Loucy (cell line): ENCODE measurements around the gene ADRA1B.

Experiments used
- H2AFZ ChIP-seq: fragments of 200-600 bp; sonication (generic); 2 replicates; pipeline ENCODE4 v1.6.0; 2016; ENCODE audit warnings: antibody characterized with exemption, mild to moderate bottlenecking, low read length, moderate library complexity
- H3F3A ChIP-seq: fragments of 200-600 bp; 2 replicates; pipeline ENCODE4 v1.6.0; 2016; ENCODE audit warnings: antibody characterized with exemption, low read depth, mild to moderate bottlenecking
- H3K27me3 ChIP-seq: fragments of 200-600 bp; sonication (generic); 2 replicates; pipeline ENCODE4 v1.6.1; 2014; ENCODE audit warnings: low read length, mild to moderate bottlenecking; ENCODE audit not compliant: insufficient read depth, poor library complexity, severe bottlenecking
- H3K36me3 ChIP-seq: fragments of 200-600 bp; sonication (generic); 2 replicates; pipeline ENCODE4 v1.6.1; 2016; ENCODE audit warnings: low read length; ENCODE audit not compliant: insufficient read depth
- H3K4me1 ChIP-seq: fragments of 200-600 bp; sonication (generic); 2 replicates; pipeline ENCODE4 v1.5.1; 2014; ENCODE audit warnings: low read length, mild to moderate bottlenecking; ENCODE audit not compliant: insufficient read depth, poor library complexity, severe bottlenecking
- H3K4me2 ChIP-seq: fragments of 200-600 bp; sonication (generic); 2 replicates; pipeline ENCODE4 v1.6.0; 2014; ENCODE audit warnings: antibody characterized with exemption, low read length, low read depth, mild to moderate bottlenecking; ENCODE audit not compliant: poor library complexity, severe bottlenecking
- H3K4me3 ChIP-seq: fragments of 200-600 bp; sonication (generic); 2 replicates; pipeline ENCODE4 v1.5.1; 2014; ENCODE audit warnings: low read length, mild to moderate bottlenecking, mixed read lengths; ENCODE audit not compliant: poor library complexity, severe bottlenecking
- H3K79me2 ChIP-seq: fragments of 200-600 bp; sonication (generic); 2 replicates; pipeline ENCODE4 v1.6.1; 2014; ENCODE audit warnings: low read length; ENCODE audit not compliant: insufficient read depth
- H3K9ac ChIP-seq: fragments of 200-600 bp; sonication (generic); 2 replicates; pipeline ENCODE4 v1.6.0; 2014; ENCODE audit warnings: mild to moderate bottlenecking, low read depth, low read length, moderate library complexity; ENCODE audit not compliant: poor library complexity, severe bottlenecking
- H3K9me2 ChIP-seq: fragments of 200-600 bp; sonication (generic); replicated peaks from 2 replicates; pipeline ENCODE4 v1.6.1; 2016; ENCODE audit warnings: low read depth, low read length, mixed read lengths
- H3K9me3 ChIP-seq: fragments of 200-600 bp; sonication (generic); 2 replicates; pipeline ENCODE4 v1.6.1; 2014; ENCODE audit warnings: mild to moderate bottlenecking, antibody characterized with exemption, low read length, low read depth; ENCODE audit not compliant: insufficient read depth
- H4K20me1 ChIP-seq: fragments of 200-600 bp; sonication (generic); 2 replicates; pipeline ENCODE4 v1.6.0; 2014; ENCODE audit warnings: antibody characterized with exemption, low read length, mild to moderate bottlenecking; ENCODE audit not compliant: insufficient read depth, poor library complexity, severe bottlenecking
- EZH2phosphoT487 ChIP-seq: fragments of 200-600 bp; IDR thresholded peaks from 2 replicates; pipeline ENCODE4 v1.6.1; 2018; ENCODE audit warnings: antibody characterized with exemption, mild to moderate bottlenecking, moderate library complexity, borderline replicate concordance
- TF ChIP-seq, protein P1 (sequence below): fragments of 200-600 bp; sonication (generic); conservative IDR thresholded peaks from 2 replicates; pipeline ENCODE4 v1.5.1; 2014; ENCODE audit warnings: mild to moderate bottlenecking, antibody characterized with exemption, low read length

The ADRA1B gene

DNA sequence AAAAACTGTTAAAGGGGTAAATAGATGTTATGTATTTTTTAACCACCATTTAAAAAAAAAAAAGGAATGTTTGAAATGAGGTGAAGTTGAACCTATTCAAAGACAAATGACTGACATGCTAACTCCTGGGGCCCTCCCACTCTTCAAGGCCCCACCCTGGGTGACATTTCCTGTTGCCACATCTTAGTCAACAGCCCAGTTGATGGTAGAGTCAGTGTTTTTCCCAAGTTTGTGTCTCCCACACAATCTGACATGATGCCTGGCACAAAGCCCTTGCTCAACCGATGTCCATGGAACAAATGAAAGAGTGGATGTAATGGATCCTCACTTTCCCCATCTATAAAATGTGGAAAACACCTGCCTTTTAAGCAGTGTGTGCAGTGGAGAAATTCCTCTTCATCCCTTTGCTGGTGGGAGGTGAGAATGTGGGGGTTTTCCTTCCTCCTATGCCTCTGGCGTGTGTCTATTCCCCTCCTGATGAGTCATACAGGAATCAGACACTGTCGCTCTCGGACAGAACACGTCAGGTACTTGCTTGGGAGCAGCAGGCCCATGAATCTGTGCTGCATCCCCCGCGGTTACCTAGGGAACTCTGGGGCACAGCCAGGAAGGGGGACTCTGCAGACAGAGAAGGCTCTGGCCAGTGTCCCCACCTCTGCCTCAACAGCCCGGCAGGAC, 13.7 kb upstream of the ADRA1B start:
- Histone ChIP-seq H3K9ac (no peak overlapping the region), H3F3A (no peaks in the 10 kb centered on the region), H3K4me2 (no peak overlapping the region), H3K36me3 (no peaks in the 10 kb centered on the region), H2AFZ (no peak overlapping the region), H3K79me2 (no peaks in the 10 kb centered on the region), H3K9me2 (no peaks in the 10 kb centered on the region), H3K4me1 (peaks cover 3% of the 10 kb centered on the region), H3K9me3 (no peaks in the 10 kb centered on the region), H3K27me3 (no peaks in the 10 kb centered on the region), H4K20me1 (no peaks in the 10 kb centered on the region), H3K4me3 (no peak overlapping the region)
- no peak for TF ChIP-seq EZH2phosphoT487
- TF ChIP-seq, protein P1, sequence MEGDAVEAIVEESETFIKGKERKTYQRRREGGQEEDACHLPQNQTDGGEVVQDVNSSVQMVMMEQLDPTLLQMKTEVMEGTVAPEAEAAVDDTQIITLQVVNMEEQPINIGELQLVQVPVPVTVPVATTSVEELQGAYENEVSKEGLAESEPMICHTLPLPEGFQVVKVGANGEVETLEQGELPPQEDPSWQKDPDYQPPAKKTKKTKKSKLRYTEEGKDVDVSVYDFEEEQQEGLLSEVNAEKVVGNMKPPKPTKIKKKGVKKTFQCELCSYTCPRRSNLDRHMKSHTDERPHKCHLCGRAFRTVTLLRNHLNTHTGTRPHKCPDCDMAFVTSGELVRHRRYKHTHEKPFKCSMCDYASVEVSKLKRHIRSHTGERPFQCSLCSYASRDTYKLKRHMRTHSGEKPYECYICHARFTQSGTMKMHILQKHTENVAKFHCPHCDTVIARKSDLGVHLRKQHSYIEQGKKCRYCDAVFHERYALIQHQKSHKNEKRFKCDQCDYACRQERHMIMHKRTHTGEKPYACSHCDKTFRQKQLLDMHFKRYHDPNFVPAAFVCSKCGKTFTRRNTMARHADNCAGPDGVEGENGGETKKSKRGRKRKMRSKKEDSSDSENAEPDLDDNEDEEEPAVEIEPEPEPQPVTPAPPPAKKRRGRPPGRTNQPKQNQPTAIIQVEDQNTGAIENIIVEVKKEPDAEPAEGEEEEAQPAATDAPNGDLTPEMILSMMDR, result no peak

DNA sequence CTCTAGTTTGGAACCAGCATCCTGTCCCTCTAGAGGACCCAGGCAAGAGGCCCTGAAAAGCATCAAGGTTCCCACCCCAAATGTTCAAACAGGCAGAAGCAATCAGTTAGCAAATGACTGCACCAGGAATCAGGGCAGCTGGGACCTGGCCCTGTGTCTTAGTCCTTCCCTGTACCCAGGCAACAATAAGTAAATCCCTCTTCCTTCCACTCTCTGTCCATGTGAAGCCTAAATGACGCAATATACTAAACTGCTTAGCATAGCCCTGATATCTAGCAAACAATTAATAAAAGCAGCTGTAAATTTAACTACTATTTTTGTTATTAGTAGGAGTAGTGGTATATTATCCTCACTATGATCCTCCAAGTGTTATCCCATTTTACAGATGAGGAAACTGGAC, 13.2 kb upstream of the ADRA1B start:
- Histone ChIP-seq H3K4me1 (peaks cover 3% of the 10 kb centered on the region), H2AFZ (no peak overlapping the region), H3K9me2 (no peaks in the 10 kb centered on the region), H3K9me3 (no peaks in the 10 kb centered on the region), H3K4me3 (no peak overlapping the region), H3K9ac (no peak overlapping the region), H3K79me2 (no peaks in the 10 kb centered on the region), H4K20me1 (no peaks in the 10 kb centered on the region), H3K36me3 (no peaks in the 10 kb centered on the region), H3K27me3 (no peaks in the 10 kb centered on the region), H3K4me2 (no peak overlapping the region), H3F3A (no peaks in the 10 kb centered on the region)
- no peak for TF ChIP-seq EZH2phosphoT487
- TF ChIP-seq, protein P1, result no peak

GRCh38 chr5:159904874-159905273, 11.4 kb upstream of the ADRA1B start:
- Histone ChIP-seq H3K27me3 (no peaks in the 10 kb centered on the region), H3K36me3 (no peaks in the 10 kb centered on the region), H3K4me3 (no peak overlapping the region), H3K4me2 (no peak overlapping the region), H2AFZ (no peak overlapping the region), H3K9me3 (no peaks in the 10 kb centered on the region), H3K9ac (no peak overlapping the region), H3K79me2 (no peaks in the 10 kb centered on the region), H3K4me1 (peaks cover 3% of the 10 kb centered on the region), H3F3A (no peaks in the 10 kb centered on the region), H4K20me1 (no peaks in the 10 kb centered on the region), H3K9me2 (no peaks in the 10 kb centered on the region)
- no peak for TF ChIP-seq EZH2phosphoT487
- TF ChIP-seq, protein P1, result no peak
